Stomach (tissue), 9 donors: Measurements from ENCODE around the gene ITPRID2. TPM values are rescaled to one million over a fixed set of nuclear protein-coding genes. Genes with fewer than 3 reads are reported as not detected.
A peak's percentile ranks its signal among the peaks of the same experiment; 100 is the strongest.

Experiments used
- DNase-seq, 2 donors: peaks; one replicate each; pipeline versions ENCODE4 v3.0.0 to v3.0.0-alpha.2; 2013 to 2019
- H3K27ac ChIP-seq, 5 donors: fragments of 200-600 bp in 4 of 5; sonication (generic) in 4 of 5; one replicate each; pipeline ENCODE4 v1.5.1; 2013 to 2019; ENCODE audit warnings: mild to moderate bottlenecking in 1 of 5, moderate library complexity in 1 of 5
- H3K27me3 ChIP-seq, 3 donors: fragments of 200-600 bp; sonication (generic); one replicate each; pipeline ENCODE4 v1.5.1; 2017 to 2019; ENCODE audit warnings: mixed run types in 1 of 3
- H3K36me3 ChIP-seq, 4 donors: fragments of 200-600 bp; sonication (generic); 1 replicate in 3 of 4; 2 replicates in 1 of 4; pipeline ENCODE4 v1.5.1; 2016 to 2019
- H3K4me1 ChIP-seq, 4 donors: fragments of 200-600 bp; sonication (generic); one replicate each; pipeline ENCODE4 v1.5.1; 2016 to 2019
- H3K4me3 ChIP-seq, 4 donors: fragments of 200-600 bp; sonication (generic) in 3 of 4; one replicate each; pipeline ENCODE4 v1.5.1; 2016 to 2019; ENCODE audit warnings: mild to moderate bottlenecking in 1 of 4
- H3K9me3 ChIP-seq, 4 donors: fragments of 200-600 bp; sonication (generic); one replicate each; pipeline ENCODE4 v1.5.1; 2016 to 2019
- EP300 ChIP-seq: sonication (generic); formaldehyde crosslinking; IDR thresholded peaks from one replicate; pipeline ENCODE4 v1.6.1; 2017; ENCODE audit warnings: antibody characterized with exemption
- POLR2A ChIP-seq, 4 donors: fragments of 450-650 bp; IDR thresholded peaks; one replicate each; pipeline ENCODE4 v1.6.1; 2016; ENCODE audit warnings: antibody characterized with exemption in 4 of 4, control low read depth in 2 of 4, mild to moderate bottlenecking in 1 of 4, moderate library complexity in 1 of 4
- POLR2AphosphoS5 ChIP-seq, 3 donors: sonication (generic); formaldehyde crosslinking; IDR thresholded peaks; one replicate each; pipeline ENCODE4 v1.6.1; 2016; ENCODE audit warnings: antibody characterized with exemption in 3 of 3
- WGBS, 5 donors: extraction: QIAGEN DNeasy Blood & Tissue Kit in 3 of 5; methylation state at CpG; one replicate each; pipeline versions ENCODE4 v1.1.5 to v1.1.7; 2013 to 2018; 5-methylcytosine and 5-hydroxymethylcytosine counted together
- intact Hi-C: fragments of 100-400 bp; cut with DNase I; formaldehyde crosslinking; loops from one replicate; pipeline ENCODE4 v1.15.1; 2023; ENCODE audit warnings: low total_unique reads
- polyA plus RNA-seq, 3 donors: library from polyadenylated mRNA; stranded (reverse); fragments of 200-250 nt; gene quantifications; one replicate each; pipeline ENCODE4 v1.2.3, GENCODE V29; 2013
- total RNA-seq, 5 donors: library from RNA; depleted of rRNA; stranded (reverse); fragments of >200 nt; gene quantifications; one replicate each; pipeline versions ENCODE4 v1.1.0 to v1.2.3, GENCODE V29; 2014 to 2016
- TF ChIP-seq, protein P1 (sequence below), 7 experiments: fragments of 450-650 bp in 4 of 7; fragments of 200-600 bp in 3 of 7; sonication (generic) in 3 of 7; IDR thresholded peaks; one replicate each; pipeline ENCODE4 v1.5.1; 2016 to 2019; ENCODE audit warnings: antibody characterized with exemption in 7 of 7, control low read depth in 2 of 7, mild to moderate bottlenecking in 1 of 7
- donor health status: healthy with polysubstance abuse.
- donor health status: Bipolar disorder and iron deficiency.
- donor health status: healthy.

The ITPRID2 gene
- total and polyA plus RNA-seq, 8 donors, result 19.4 to 222 (median 102) TPM

DNA sequence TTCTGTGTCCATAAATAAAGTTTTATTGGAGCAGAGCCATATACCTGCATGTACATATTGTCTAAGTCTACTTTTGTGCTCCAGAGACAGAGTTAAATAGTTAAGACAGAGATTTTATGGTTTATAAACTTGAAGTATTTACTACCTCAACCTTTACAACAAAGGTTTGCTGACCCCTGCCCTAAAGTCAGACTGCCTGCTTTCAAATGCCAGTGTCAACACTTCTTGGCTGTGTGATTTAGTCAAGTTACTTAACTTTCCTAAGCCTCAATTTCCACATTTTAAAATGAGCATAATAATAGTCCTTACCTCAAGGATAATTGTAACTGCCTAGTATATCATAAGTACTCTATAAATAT is 44.4 kb upstream of the ITPRID2 start:
- DNase-seq, result no peak
- intact Hi-C loops, result no loop called here
- Histone ChIP-seq H3K27ac (peak overlapping the region in 1 of 5 donors; percentile 0), H3K4me1 (peaks cover 0 to 14% (median 7%) of the 10 kb centered on the region in 4 donors), H3K27me3 (no peaks in the 10 kb centered on the region), H3K9me3 (no peaks in the 10 kb centered on the region), H3K4me3 (no peak overlapping the region), H3K36me3 (no peaks in the 10 kb centered on the region)
- TF ChIP-seq EP300, result no peak
- no peak for TF ChIP-seq POLR2AphosphoS5 (IDR thresholded peaks at IDR 0.05)
- TF ChIP-seq, protein P1, sequence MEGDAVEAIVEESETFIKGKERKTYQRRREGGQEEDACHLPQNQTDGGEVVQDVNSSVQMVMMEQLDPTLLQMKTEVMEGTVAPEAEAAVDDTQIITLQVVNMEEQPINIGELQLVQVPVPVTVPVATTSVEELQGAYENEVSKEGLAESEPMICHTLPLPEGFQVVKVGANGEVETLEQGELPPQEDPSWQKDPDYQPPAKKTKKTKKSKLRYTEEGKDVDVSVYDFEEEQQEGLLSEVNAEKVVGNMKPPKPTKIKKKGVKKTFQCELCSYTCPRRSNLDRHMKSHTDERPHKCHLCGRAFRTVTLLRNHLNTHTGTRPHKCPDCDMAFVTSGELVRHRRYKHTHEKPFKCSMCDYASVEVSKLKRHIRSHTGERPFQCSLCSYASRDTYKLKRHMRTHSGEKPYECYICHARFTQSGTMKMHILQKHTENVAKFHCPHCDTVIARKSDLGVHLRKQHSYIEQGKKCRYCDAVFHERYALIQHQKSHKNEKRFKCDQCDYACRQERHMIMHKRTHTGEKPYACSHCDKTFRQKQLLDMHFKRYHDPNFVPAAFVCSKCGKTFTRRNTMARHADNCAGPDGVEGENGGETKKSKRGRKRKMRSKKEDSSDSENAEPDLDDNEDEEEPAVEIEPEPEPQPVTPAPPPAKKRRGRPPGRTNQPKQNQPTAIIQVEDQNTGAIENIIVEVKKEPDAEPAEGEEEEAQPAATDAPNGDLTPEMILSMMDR (IDR thresholded peaks at IDR 0.05), result no peak
- TF ChIP-seq POLR2A (IDR thresholded peaks at IDR 0.05), result no peak

DNA sequence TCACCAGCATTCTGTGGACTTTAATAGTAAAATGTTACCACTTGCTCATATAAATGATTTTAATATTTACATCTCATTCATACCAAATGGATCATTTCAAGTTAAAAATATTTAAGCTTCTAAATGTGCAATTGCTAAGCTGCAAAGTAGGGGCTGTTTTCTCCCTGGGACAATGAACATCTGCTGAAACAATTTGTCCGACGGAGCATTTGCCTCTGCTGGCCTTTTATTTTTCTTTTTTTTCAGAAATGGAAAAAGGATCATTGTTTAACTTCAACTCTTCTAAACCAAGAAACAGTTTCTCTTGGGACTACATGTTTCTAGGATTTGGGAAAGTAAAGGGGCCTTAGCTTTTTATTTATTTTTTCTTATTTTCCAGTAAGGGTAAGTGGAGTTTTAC is 43.8 kb upstream of the ITPRID2 start:
- peak in 1 of 2 donors; percentile 65 for DNase-seq
- 62 to 85% (median 75%) methylated on average over 2 of the region's 2 CpGs for WGBS, 5 donors
- Histone ChIP-seq H3K27me3 (no peaks in the 10 kb centered on the region), H3K36me3 (no peaks in the 10 kb centered on the region), H3K9me3 (no peaks in the 10 kb centered on the region), H3K4me3 (no peak overlapping the region), H3K27ac (peak overlapping the region in 1 of 5 donors; percentile 0), H3K4me1 (peaks cover 0 to 14% (median 7%) of the 10 kb centered on the region in 4 donors)
- no peak for TF ChIP-seq EP300
- TF ChIP-seq, protein P1 (IDR thresholded peaks at IDR 0.05), result no peak
- TF ChIP-seq POLR2AphosphoS5 (IDR thresholded peaks at IDR 0.05), result no peak
- no peak for TF ChIP-seq POLR2A (IDR thresholded peaks at IDR 0.05)
- intact Hi-C loops, result no loop called here

DNA sequence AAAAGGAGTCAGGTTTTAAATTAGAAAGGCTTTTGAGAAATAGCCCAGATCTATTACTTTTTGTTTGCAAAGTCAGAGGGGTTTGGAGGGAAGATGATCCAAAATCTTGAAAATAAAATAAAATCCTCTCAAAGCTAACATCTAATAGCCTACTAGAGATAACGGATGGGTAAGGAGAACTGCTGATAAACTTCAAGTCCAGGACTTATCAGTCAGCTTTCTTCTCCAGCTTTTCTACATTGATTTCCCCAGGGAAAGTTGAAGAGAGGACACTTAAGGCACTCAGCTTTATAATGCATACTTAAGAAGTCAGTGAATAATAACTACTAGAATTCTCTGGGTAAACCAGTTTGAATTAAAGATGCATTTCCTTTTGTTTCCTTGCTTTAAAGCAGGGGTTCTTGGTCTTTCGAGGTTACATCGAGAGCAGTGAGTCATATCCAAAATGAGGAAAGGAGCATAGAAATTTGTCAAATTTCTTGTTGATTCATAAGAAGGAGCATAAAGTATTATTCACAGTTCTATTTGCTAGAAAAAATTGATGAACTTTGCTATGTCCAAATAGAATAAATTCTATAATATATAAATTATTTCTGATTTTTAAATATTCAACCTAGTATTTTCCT is 43.2 kb upstream of the ITPRID2 start:
- TF ChIP-seq POLR2A (IDR thresholded peaks at IDR 0.05), result no peak
- no peak for TF ChIP-seq POLR2AphosphoS5 (IDR thresholded peaks at IDR 0.05)
- TF ChIP-seq, protein P1 (IDR thresholded peaks at IDR 0.05), result no peak
- no peak for TF ChIP-seq EP300
- H3K9me3 ChIP-seq, result no peaks in the 10 kb centered on the region
- H3K4me3 ChIP-seq, result no peak overlapping the region
- intact Hi-C loops, result no loop called here
- H3K36me3 ChIP-seq, result no peaks in the 10 kb centered on the region
- 62 to 71% (median 65%) methylated on average over 3 of the region's 3 CpGs for WGBS, 5 donors
- H3K27me3 ChIP-seq, result no peaks in the 10 kb centered on the region
- peak overlapping the region in 1 of 5 donors; percentile 0 for H3K27ac ChIP-seq
- DNase-seq, result no peak
- H3K4me1 ChIP-seq, result peaks cover 0 to 14% (median 7%) of the 10 kb centered on the region in 4 donors

DNA sequence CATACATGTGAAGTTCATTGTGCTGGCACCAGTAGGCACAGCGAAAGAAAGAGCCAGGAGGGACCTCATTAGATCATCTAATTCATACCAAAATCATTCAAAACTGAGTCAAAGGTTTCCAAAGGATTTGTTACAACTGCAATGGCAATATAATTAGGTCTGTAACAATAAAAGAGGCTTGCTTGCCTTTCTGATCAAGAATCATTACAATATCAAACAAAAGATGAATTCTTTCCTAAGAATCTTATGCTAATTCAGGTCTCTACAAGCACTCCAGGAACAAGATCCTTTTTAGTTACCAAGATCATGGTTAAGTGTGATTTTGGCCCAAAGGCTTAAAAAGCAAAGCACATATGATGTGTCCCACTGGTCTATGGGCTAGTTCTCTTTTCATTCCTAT is 41.9 kb upstream of the ITPRID2 start:
- Histone ChIP-seq H3K36me3 (no peaks in the 10 kb centered on the region), H3K4me3 (no peak overlapping the region), H3K27ac (no peak overlapping the region), H3K4me1 (peaks cover 0 to 14% (median 7%) of the 10 kb centered on the region in 4 donors), H3K9me3 (no peaks in the 10 kb centered on the region), H3K27me3 (no peaks in the 10 kb centered on the region)
- no peak for TF ChIP-seq POLR2A (IDR thresholded peaks at IDR 0.05)
- DNase-seq, result no peak
- intact Hi-C loops, result no loop called here
- 87 to 96% (median 95%) methylated on average over 1 of the region's 1 CpG for WGBS, 5 donors

DNA sequence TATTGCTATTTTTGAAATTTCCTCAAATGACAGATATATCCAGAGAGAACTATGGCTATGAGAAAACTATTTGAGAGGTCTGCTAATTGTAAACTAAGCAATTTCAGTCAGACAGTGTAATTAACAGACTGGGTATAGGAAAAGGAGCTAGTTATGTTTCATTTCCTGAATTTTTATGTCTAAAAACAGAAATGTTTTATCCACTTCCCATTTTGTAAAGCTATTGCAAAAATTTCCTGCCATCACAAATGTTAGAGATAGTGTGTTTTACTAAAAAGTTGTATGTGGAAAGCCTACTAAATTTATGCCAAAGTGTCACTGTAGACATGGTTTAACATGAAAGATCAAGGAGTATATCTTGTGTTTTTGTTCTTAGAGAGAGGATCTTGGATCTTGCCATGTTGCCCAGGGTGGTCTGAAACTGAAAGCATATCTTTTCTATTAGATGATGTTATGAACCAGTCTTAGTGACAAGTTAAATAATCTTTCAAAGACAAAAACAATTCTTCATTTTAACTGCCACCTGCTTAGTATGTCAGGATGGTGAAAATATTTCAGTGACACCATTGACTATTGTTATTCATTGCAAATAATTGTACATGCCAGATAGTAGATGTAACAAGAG is 40.5 kb upstream of the ITPRID2 start:
- H3K4me1 ChIP-seq, result peaks cover 0 to 14% (median 7%) of the 10 kb centered on the region in 4 donors
- no peaks in the 10 kb centered on the region for H3K9me3 ChIP-seq
- TF ChIP-seq POLR2AphosphoS5 (IDR thresholded peaks at IDR 0.05) (no peak), POLR2A (IDR thresholded peaks at IDR 0.05) (no peak), EP300 (no peak)
- TF ChIP-seq, protein P1 (IDR thresholded peaks at IDR 0.05), result no peak
- H3K27ac ChIP-seq, result no peak overlapping the region
- H3K36me3 ChIP-seq, result no peaks in the 10 kb centered on the region
- no peak overlapping the region for H3K4me3 ChIP-seq
- intact Hi-C loops, result no loop called here
- H3K27me3 ChIP-seq, result no peaks in the 10 kb centered on the region
- DNase-seq, result no peak
